Gastrocnemius medialis (tissue), 4 donors: ENCODE measurements around the gene CDH4. TPM values are rescaled to one million over a fixed set of nuclear protein-coding genes. Genes with fewer than 3 reads are reported as not detected.

Source experiments
- ATAC-seq, 2 donors: fragments of 150-250 bp; one replicate each; pipeline ENCODE4 v1.9.1; 2016
- DNase-seq, 2 donors: peaks; one replicate each; pipeline ENCODE4 v3.0.0-alpha.2; 2019
- H3K27ac ChIP-seq, 4 donors: fragments of 200-600 bp; sonication (generic); 1 replicate in 1 of 4; 2 replicates in 3 of 4; pipeline ENCODE4 v1.5.1; 2016 to 2018; ENCODE audit warnings: mild to moderate bottlenecking in 2 of 4, moderate library complexity in 1 of 4
- H3K27me3 ChIP-seq, 3 donors: fragments of 200-600 bp; sonication (generic) in 2 of 3; 1 replicate in 1 of 3; 2 replicates in 2 of 3; pipeline versions ENCODE4 v1.5.1 to v1.6.0; 2016 to 2019; ENCODE audit warnings: mild to moderate bottlenecking in 1 of 3, moderate library complexity in 1 of 3
- H3K36me3 ChIP-seq, 2 donors: fragments of 200-600 bp; sonication (generic) in 1 of 2; one replicate each; pipeline ENCODE4 v1.5.1; 2017 to 2018
- H3K4me1 ChIP-seq, 2 donors: fragments of 200-600 bp; sonication (generic) in 1 of 2; one replicate each; pipeline ENCODE4 v1.5.1; 2016 to 2017; ENCODE audit warnings: mild to moderate bottlenecking in 2 of 2
- H3K4me3 ChIP-seq, 4 donors: fragments of 200-600 bp; sonication (generic) in 3 of 4; 1 replicate in 1 of 4; 2 replicates in 3 of 4; pipeline ENCODE4 v1.5.1; 2016 to 2019; ENCODE audit warnings: mild to moderate bottlenecking in 2 of 4
- H3K9me3 ChIP-seq, 3 donors: fragments of 200-600 bp; sonication (generic) in 2 of 3; 1 replicate in 1 of 3; 2 replicates in 2 of 3; pipeline ENCODE4 v1.5.1; 2016 to 2019
- POLR2A ChIP-seq, 2 donors: fragments of 450-650 bp; IDR thresholded peaks; one replicate each; pipeline ENCODE4 v1.6.1; 2017; ENCODE audit warnings: antibody characterized with exemption in 2 of 2, mild to moderate bottlenecking in 2 of 2, moderate library complexity in 2 of 2
- in situ Hi-C, 4 donors: fragments of 200-750 bp; cut with MboI; loops; one replicate each; pipeline versions ENCODE4 v1.15.0 to v1.8.0; 2017; ENCODE audit warnings: low sequenced_read_pairs in 4 of 4
- intact Hi-C: fragments of 100-400 bp; cut with DNase I; formaldehyde crosslinking; loops from one replicate; pipeline ENCODE4 v1.15.1; 2023; ENCODE audit warnings: low total_unique reads
- total RNA-seq, 4 donors: library from RNA; depleted of rRNA; stranded (reverse); fragments of >200 nt; gene quantifications; one replicate each; pipeline versions ENCODE4 v1.1.0 to v1.2.3, GENCODE V29; 2016
- TF ChIP-seq, protein P1 (sequence below), 5 experiments: fragments of 450-650 bp in 3 of 5; fragments of 200-600 bp in 2 of 5; sonication (generic) in 2 of 5; IDR thresholded peaks in 4 of 5; conservative IDR thresholded peaks in 1 of 5; 1 replicate in 4 of 5; 2 replicates in 1 of 5; pipeline ENCODE4 v1.5.1; 2016 to 2019; ENCODE audit warnings: antibody characterized with exemption in 5 of 5, mild to moderate bottlenecking in 3 of 5, moderate library complexity in 3 of 5

The CDH4 gene
- total RNA-seq, 4 donors from 2014 or later, result 0.38 to 1.2 (median 0.86) TPM

DNA sequence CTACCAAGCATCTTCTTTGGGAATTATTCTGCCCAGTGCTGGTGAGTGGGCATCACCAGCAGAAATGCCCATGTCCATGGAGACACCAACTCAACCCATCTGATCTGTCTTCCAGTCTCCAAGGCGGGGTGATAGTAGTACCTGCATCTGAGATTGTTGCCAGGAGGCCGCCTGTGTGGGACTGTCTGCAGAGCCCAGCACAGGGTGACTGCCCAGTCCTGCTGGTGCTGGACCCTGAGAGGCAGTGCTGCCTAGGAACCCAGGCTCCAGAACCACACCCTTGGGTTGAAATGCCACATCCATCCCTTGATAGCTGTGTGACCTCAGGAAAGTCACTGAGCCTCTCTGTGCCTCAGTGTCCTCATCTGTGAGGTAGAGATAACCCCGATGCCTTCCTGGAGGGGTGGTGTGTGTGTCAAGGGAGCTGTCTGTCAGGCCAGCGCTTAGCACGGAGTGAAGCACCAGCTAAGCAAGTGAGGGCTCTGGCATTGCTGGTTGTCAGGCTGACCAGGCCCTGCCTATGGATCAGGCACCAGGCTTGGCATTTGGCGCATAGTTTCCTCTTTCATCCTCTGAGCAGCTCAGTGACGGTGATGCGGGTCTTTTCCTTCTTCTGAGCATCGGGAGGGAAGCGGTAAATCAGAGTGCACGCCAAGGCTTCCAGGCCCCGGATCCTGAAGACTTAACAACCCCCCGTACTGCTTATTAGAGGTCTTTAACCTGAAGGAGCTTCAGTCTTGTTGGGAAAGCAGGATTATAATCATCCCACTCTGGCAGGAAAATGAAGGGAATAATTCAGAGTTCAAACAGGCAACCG lies 268.2 kb downstream of the CDH4 start:
- in situ Hi-C loops, result no loop called here
- no peaks in the 10 kb centered on the region for H3K9me3 ChIP-seq
- no peak for TF ChIP-seq POLR2A (IDR thresholded peaks at IDR 0.05)
- TF ChIP-seq, protein P1, sequence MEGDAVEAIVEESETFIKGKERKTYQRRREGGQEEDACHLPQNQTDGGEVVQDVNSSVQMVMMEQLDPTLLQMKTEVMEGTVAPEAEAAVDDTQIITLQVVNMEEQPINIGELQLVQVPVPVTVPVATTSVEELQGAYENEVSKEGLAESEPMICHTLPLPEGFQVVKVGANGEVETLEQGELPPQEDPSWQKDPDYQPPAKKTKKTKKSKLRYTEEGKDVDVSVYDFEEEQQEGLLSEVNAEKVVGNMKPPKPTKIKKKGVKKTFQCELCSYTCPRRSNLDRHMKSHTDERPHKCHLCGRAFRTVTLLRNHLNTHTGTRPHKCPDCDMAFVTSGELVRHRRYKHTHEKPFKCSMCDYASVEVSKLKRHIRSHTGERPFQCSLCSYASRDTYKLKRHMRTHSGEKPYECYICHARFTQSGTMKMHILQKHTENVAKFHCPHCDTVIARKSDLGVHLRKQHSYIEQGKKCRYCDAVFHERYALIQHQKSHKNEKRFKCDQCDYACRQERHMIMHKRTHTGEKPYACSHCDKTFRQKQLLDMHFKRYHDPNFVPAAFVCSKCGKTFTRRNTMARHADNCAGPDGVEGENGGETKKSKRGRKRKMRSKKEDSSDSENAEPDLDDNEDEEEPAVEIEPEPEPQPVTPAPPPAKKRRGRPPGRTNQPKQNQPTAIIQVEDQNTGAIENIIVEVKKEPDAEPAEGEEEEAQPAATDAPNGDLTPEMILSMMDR (IDR thresholded peaks at IDR 0.05 in 4 of 5, conservative IDR thresholded peaks at IDR 0.05 in 1 of 5), result no peak
- DNase-seq (no peak), ATAC-seq (no peak)
- no peaks in the 10 kb centered on the region for H3K36me3 ChIP-seq
- H3K4me3 ChIP-seq, result no peak overlapping the region
- no peak overlapping the region for H3K27ac ChIP-seq
- intact Hi-C loops, result no loop called here
- H3K4me1 ChIP-seq, result peaks cover 0 to 7% of the 10 kb centered on the region in 2 donors
- H3K27me3 ChIP-seq, result no peaks in the 10 kb centered on the region

DNA sequence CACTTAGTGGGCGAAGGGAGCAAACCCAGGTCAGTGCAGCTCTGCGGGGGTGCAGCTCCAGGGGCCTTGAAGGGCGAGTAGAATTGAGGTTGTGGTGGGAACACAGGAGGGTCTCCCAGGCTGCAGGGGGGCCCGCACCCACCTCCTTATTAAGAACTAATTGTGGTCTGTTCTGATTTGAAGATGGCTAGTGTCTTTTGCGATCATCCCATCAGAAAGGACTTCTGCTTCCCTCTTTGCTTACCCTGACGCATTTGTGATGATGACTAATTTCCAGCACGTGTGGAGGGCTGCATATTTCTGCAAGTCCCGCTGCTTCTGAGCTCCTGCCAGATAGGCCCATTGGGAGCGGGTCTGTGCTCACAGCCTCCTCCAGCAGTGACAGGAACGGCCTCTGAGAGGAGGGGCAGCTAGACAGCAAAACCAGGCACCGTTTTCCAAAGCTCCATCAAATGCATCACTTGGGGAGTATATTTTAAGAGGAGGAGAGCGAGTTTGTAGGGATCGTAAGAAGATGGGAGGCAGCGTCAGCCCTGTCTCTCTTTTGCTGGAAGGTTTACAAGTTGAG lies 268.9 kb downstream of the CDH4 start:
- intact Hi-C loops (no loop called here), in situ Hi-C loops (no loop called here)
- H3K9me3 ChIP-seq, result no peaks in the 10 kb centered on the region
- no peaks in the 10 kb centered on the region for H3K27me3 ChIP-seq
- H3K4me3 ChIP-seq, result no peak overlapping the region
- H3K36me3 ChIP-seq, result no peaks in the 10 kb centered on the region
- DNase-seq, result no peak
- H3K27ac ChIP-seq, result no peak overlapping the region
- peaks cover 0 to 7% of the 10 kb centered on the region in 2 donors for H3K4me1 ChIP-seq
- ATAC-seq, result no peak
- no peak for TF ChIP-seq POLR2A (IDR thresholded peaks at IDR 0.05)
- TF ChIP-seq, protein P1 (IDR thresholded peaks at IDR 0.05 in 4 of 5, conservative IDR thresholded peaks at IDR 0.05 in 1 of 5), result no peak

DNA sequence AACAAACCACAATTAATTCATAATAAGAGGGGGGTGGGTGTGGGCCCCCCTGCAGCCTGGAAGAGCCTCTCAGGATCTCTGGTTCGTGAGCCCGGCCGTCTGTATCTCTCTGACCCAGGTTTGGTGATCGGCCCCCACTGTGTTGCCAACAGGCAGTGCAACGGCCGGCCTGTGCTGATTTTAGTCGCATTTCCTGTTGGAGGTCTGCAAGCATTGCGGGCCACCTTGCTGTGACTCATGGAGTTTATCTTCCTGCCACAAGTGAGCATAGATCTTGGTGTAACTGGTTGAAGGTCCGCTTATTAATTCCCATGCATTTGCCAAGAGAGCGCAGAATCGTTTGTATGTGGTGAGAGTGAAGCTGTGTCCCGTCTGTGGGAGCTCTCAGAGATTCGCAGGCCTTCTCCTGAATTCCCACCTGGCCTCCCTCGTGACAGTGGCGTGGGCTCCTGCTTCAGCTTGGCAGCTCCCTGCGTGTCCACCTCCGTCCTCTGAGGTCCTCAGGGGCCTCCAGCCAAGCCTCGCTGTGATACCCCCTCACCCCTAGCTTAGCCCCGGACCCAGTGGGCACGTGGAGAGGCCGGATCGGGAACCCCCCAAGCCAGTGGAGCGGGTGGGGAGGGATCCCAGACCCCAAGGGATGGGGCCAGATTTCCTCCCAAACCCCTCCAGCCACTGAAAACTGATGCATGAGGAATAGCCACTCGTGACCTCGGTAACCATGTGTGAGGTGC lies 269.8 kb downstream of the CDH4 start:
- Histone ChIP-seq H3K4me3 (no peak overlapping the region), H3K9me3 (no peaks in the 10 kb centered on the region), H3K36me3 (no peaks in the 10 kb centered on the region), H3K27ac (no peak overlapping the region), H3K4me1 (no peaks in the 10 kb centered on the region), H3K27me3 (no peaks in the 10 kb centered on the region)
- in situ Hi-C loops (no loop called here), intact Hi-C loops (no loop called here)
- no peak for TF ChIP-seq POLR2A (IDR thresholded peaks at IDR 0.05)
- TF ChIP-seq, protein P1 (IDR thresholded peaks at IDR 0.05 in 4 of 5, conservative IDR thresholded peaks at IDR 0.05 in 1 of 5), result no peak
- ATAC-seq, result no peak
- no peak for DNase-seq

- Histone ChIP-seq H3K27ac (no peak overlapping the region), H3K9me3 (no peaks in the 10 kb centered on the region), H3K4me3 (no peak overlapping the region), H3K27me3 (no peaks in the 10 kb centered on the region), H3K36me3 (no peaks in the 10 kb centered on the region), H3K4me1 (no peaks in the 10 kb centered on the region)
- TF ChIP-seq, protein P1 (IDR thresholded peaks at IDR 0.05 in 4 of 5, conservative IDR thresholded peaks at IDR 0.05 in 1 of 5), result no peak
- no peak for TF ChIP-seq POLR2A (IDR thresholded peaks at IDR 0.05)
- intact Hi-C loops (no loop called here), in situ Hi-C loops (no loop called here)
- no peak for DNase-seq
- ATAC-seq, result no peak
Measured at GRCh38 chr20:61522498-61523090, 270.5 kb downstream of the CDH4 start.
